HUES64 (cell line): ENCODE data around the gene ANKMY2.
A peak's percentile ranks its signal among the peaks of the same experiment; 100 is the strongest.
"Not testable (repeated sequence)": the region's sequence is repeated elsewhere in the genome, so short reads cannot be mapped to it uniquely, and the experiment has no call there.

Source experiments
- H3K27ac ChIP-seq: 2 replicates; pipeline ENCODE4 v1.7.0; 2013; ENCODE audit warnings: low read depth, low read length, inconsistent platforms
- H3K27me3 ChIP-seq: 2 replicates; pipeline ENCODE4 v1.6.1; 2013; ENCODE audit warnings: mild to moderate bottlenecking, low read length; ENCODE audit not compliant: insufficient read depth
- H3K36me3 ChIP-seq: 2 replicates; pipeline ENCODE4 v1.6.1; 2013; ENCODE audit warnings: mild to moderate bottlenecking, low read length; ENCODE audit not compliant: insufficient read depth
- H3K4me1 ChIP-seq: 2 replicates; pipeline ENCODE4 v1.6.1; 2013; ENCODE audit warnings: mild to moderate bottlenecking, low read length, moderate library complexity; ENCODE audit not compliant: insufficient read depth
- H3K4me3 ChIP-seq: 2 replicates; pipeline ENCODE4 v1.5.1; 2013; ENCODE audit warnings: mild to moderate bottlenecking, low read length, moderate library complexity
- H3K9ac ChIP-seq: 2 replicates; pipeline ENCODE4 v1.6.1; 2013; ENCODE audit warnings: mild to moderate bottlenecking, low read depth, low read length
- H3K9me3 ChIP-seq: 2 replicates; pipeline ENCODE4 v1.6.1; 2013; ENCODE audit warnings: low read depth, low read length; ENCODE audit not compliant: insufficient read depth
- WGBS: fragments of 150-250, 120-280 bp; methylation state at CpG from one replicate; pipeline ENCODE4 v1.1.7; 2013; ENCODE audit warnings: missing lambda C conversion rate; 5-methylcytosine and 5-hydroxymethylcytosine counted together

Gene ANKMY2

DNA sequence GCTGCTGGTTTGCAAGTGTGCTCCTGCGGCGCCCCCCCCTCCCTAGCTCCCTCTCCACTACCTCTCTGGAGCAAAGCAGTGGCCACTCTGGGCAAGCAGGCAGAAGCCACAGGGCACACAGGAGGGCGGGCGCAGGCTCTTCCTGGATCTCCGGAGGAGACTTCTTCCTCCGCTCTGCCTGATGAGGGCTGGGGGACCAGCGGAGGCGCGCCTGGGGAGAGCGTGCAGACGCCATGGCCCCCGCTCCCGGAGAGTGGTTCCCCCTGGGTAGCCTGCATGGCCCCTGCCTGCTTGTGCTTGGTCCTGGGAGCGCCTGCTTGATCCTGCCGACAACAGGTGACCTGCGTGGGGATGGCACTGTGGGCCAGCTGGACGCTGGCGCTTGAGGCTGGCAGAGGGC is 29.0 kb downstream of the ANKMY2 start:
- Histone ChIP-seq H3K4me3 (no peak overlapping the region), H3K4me1 (peaks cover 4% of the 10 kb centered on the region; the same call in 1 of the 2 replicates), H3K9ac (no peak overlapping the region), H3K27me3 (no peaks in the 10 kb centered on the region), H3K27ac (0 out of 2 replicates have a peak overlapping the region, but pooled peaks have one; percentile 23), H3K36me3 (peaks cover 24% of the 10 kb centered on the region; the same call in 1 of the 2 replicates), H3K9me3 (no peaks in the 10 kb centered on the region)
- WGBS: 85% methylated on average over 17 of the region's 18 CpGs

DNA sequence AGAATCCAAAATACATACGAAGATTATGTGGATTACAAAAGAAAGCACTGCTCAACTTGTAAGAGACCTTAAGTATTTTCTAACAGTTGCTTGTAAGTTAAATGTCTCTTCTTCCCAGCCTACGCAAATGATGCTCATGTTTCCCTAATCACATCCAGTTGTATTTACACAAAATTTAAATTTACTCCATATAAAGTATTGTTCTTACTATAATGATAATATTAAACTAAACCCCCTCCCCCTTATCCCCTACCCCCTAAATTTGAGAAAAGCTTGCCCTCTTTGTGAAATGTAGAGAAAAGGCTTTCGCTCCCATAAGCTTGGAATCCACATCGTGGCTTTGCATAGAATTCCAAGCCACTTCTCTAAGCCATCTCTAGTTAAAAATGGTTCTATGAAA is 29.4 kb downstream of the ANKMY2 start:
- Histone ChIP-seq H3K4me1 (peaks cover 4% of the 10 kb centered on the region; the same call in 1 of the 2 replicates), H3K9ac (no peak overlapping the region), H3K27ac (no peak overlapping the region), H3K9me3 (no peaks in the 10 kb centered on the region), H3K4me3 (no peak overlapping the region), H3K27me3 (no peaks in the 10 kb centered on the region), H3K36me3 (peaks cover 20% of the 10 kb centered on the region; the same call in 1 of the 2 replicates)
- 88% methylated on average over 2 of the region's 4 CpGs for WGBS

DNA sequence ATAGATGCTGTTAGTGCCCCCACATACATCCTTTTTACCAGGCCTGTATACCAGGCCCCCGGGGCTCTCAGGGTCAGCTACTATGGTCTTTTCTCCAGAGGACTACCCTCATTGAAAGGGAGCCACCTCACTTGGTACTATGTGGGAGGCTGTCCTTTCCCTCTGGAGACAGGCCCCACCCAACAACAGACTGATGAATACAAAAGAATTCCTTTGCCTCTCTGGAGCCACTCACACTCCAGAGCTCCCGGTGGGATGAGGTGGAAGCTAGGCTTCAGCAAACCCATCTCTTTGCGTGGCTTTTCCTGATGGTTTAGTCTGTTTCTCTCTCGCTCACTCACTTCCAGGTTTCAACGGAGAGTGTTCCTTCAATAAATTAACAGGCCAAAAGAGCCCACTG is 30.3 kb downstream of the ANKMY2 start:
- Histone ChIP-seq H3K4me1 (peaks cover 3% of the 10 kb centered on the region; the same call in 1 of the 2 replicates), H3K9me3 (no peaks in the 10 kb centered on the region), H3K27me3 (no peaks in the 10 kb centered on the region), H3K9ac (no peak overlapping the region), H3K36me3 (peaks cover 15% of the 10 kb centered on the region; the same call in 1 of the 2 replicates), H3K27ac (no peak overlapping the region), H3K4me3 (no peak overlapping the region)
- 78% methylated on average over 5 of the region's 5 CpGs for WGBS

DNA sequence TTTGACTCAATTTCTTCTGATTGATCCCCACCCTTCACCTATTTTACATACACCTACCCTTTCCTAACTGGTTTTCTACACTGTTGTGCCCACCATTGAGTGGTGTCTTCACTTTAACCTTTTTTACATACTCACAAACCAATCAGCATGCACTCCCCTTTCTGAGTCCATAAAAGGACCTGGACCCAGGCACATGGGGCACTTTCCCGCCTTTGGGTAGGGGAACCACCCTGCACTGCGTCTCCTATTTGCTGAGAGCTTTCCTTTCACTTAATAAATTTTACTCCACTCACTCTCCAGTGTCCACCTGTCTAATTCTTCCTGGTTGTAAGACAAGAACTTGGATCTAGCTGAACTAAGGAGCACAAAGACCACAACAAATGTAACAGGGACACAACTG is 33.8 kb downstream of the ANKMY2 start:
- H3K9me3 ChIP-seq: no peaks in the 10 kb centered on the region
- H3K4me1 ChIP-seq: no peaks in the 10 kb centered on the region; the same call in 1 of the 2 replicates
- H3K4me3 ChIP-seq: no peak overlapping the region
- no peak overlapping the region for H3K9ac ChIP-seq
- 95% methylated on average over 2 of the region's 2 CpGs for WGBS
- H3K36me3 ChIP-seq: peaks cover 20% of the 10 kb centered on the region; the same call in 1 of the 2 replicates
- H3K27me3 ChIP-seq: no peaks in the 10 kb centered on the region
- no peak overlapping the region for H3K27ac ChIP-seq

DNA sequence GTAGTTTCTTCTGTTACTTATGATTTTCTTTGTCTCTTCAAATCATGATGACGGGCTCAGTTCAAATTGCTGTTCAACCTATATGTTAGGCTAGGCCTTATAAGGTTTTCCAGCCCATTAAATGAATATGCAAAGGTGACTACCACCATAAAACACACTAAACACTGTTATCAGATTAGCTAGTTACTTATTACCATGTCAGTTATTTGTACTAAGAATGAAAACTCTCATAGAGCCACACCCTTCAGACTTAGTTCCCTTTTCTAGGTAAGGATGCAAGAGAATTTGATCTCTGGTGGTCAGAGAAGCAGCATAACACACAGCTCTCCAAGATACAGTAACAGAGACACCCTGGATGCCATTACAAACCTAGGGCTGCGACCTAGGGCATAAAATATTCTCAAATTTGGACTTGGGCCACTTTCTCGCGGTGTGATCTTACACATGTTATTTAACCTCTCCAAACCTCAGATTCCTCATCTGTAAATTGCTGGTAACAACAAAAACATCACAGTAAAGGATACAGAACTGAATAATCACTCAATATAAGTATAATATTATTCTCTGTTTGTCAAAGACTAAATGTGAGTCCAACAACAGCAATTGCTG is 35.6 kb downstream of the ANKMY2 start:
- Histone ChIP-seq H3K27ac (no peak overlapping the region), H3K4me1 (no peaks in the 10 kb centered on the region), H3K9ac (no peak overlapping the region), H3K9me3 (no peaks in the 10 kb centered on the region), H3K36me3 (peaks cover 20% of the 10 kb centered on the region; the same call in 1 of the 2 replicates), H3K27me3 (no peaks in the 10 kb centered on the region), H3K4me3 (no peak overlapping the region)
- WGBS: 99% methylated on average over 4 of the region's 4 CpGs

DNA sequence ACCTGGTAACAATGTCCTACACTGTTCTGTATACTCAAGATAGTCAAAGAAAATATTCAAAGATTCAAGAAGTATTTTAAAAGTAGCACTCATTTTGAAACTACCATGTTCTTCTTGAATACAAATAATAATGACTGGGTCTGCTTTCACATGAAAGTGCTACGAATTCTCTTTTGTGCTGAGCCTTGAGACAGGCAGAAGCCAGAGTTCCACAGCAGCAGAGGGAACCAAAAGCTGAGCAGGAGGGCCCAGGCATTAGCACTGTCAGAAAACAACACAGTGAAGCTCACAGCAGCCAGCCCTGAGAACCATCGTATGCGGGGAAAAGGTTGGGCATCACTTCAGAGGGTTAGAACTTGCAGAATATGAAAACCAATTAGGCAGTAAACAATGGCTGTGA is 38.9 kb downstream of the ANKMY2 start:
- Histone ChIP-seq H3K36me3 (peaks cover 33% of the 10 kb centered on the region), H3K4me3 (no peak overlapping the region)
- 94% methylated on average over 3 of the region's 3 CpGs for WGBS

DNA sequence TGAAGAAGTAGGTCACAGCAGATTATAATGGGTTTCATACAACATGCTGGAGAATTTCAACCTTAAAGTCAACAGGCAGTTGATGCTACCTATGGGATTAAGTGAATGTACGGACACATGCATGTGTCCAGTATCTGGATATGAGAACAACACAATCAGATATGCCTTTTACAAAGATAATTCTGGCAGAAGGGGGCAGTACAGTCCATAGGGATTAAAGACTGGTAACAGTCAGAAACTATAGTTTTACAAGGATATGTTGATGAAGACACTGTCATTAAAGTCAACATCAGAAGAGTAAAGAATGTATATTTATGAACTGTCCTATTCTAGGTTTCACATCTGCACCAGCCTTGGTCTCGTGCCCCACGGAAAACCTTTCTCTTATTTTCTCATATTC is 41.5 kb downstream of the ANKMY2 start:
- H3K36me3 ChIP-seq: peaks cover 34% of the 10 kb centered on the region
- 100% methylated on average over 3 of the region's 3 CpGs for WGBS
- no peak overlapping the region for H3K27ac ChIP-seq

More for the DNA sequence above, 38.9 kb downstream of the ANKMY2 start:
- H3K9me3 ChIP-seq: no peaks in the 10 kb centered on the region
- H3K27ac ChIP-seq: no peak overlapping the region
- H3K27me3 ChIP-seq: no peaks in the 10 kb centered on the region
- no peaks in the 10 kb centered on the region for H3K4me1 ChIP-seq
- no peak overlapping the region for H3K9ac ChIP-seq

DNA sequence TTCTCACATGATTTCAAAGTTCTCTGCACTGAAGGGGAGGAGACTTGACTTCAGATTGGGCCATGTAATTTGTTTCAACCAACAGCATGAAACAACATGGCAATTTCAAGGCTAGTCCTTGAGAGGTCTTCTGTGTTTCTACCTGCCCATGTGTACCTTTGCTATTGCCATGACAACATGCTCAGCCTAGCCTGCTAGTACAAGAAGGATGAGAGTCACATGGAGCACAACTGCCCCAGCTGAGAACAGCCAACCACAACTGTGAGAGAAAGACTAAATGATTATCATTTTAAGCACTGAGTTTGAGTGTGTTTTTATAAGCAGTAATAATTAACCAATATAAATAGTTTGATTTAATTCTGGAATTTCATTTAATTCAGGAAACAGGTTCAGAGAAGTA is 41.9 kb downstream of the ANKMY2 start:
- Histone ChIP-seq H3K4me3 (no peak overlapping the region), H3K9me3 (no peaks in the 10 kb centered on the region), H3K9ac (no peak overlapping the region), H3K36me3 (peaks cover 33% of the 10 kb centered on the region), H3K27ac (no peak overlapping the region), H3K4me1 (no peaks in the 10 kb centered on the region), H3K27me3 (no peaks in the 10 kb centered on the region)

More for the DNA sequence above, 41.5 kb downstream of the ANKMY2 start:
- Histone ChIP-seq H3K4me1 (no peaks in the 10 kb centered on the region), H3K9me3 (no peaks in the 10 kb centered on the region), H3K4me3 (no peak overlapping the region), H3K27me3 (no peaks in the 10 kb centered on the region), H3K9ac (no peak overlapping the region)

DNA sequence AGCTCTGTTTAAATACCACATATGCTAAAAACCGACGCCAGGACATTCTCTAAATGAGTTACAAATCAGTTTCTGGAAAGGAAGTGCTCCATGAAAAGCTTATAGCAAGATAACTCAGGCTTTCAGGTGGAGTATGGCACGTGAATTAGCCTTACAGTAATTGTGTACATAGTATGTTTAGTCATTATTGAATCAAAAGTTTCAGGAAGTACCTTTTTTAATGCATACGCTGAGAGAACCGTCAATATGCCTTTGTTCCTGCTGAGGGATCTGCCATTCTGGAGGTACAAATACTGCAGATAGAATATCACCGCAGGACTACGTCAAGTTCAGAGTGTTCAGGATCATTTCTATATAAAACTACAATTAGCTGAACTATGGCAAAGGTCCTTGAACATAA is 45.7 kb downstream of the ANKMY2 start:
- H3K4me3 ChIP-seq: no peak overlapping the region
- WGBS: 93% methylated on average over 7 of the region's 7 CpGs
- H3K9me3 ChIP-seq: no peaks in the 10 kb centered on the region
- H3K9ac ChIP-seq: no peak overlapping the region
- H3K4me1 ChIP-seq: peaks cover 8% of the 10 kb centered on the region
- no peaks in the 10 kb centered on the region for H3K27me3 ChIP-seq
- peaks cover 30% of the 10 kb centered on the region for H3K36me3 ChIP-seq
- H3K27ac ChIP-seq: no peak overlapping the region

DNA sequence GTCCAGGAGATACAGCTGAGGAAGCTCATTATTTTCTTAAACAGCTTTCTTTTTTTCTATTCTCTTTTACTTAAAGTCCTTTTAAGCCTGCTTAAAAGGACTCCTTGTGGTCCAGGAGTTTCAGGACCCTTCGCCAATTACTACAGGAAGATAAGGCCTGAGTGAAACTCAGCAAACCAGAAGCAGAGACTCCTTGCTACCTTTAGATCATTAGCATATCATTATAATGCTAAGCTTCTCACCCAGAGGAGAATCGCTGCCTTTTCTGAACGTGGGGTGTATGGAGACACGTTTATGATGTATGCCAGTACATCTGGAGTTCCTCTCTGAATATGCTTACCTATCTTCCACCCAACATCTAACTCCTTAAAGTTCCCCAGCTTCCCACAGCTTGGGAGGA is 47.5 kb downstream of the ANKMY2 start:
- Histone ChIP-seq H3K36me3 (peaks cover 22% of the 10 kb centered on the region), H3K9ac (no peak overlapping the region)
- 63% methylated on average over 4 of the region's 4 CpGs for WGBS

DNA sequence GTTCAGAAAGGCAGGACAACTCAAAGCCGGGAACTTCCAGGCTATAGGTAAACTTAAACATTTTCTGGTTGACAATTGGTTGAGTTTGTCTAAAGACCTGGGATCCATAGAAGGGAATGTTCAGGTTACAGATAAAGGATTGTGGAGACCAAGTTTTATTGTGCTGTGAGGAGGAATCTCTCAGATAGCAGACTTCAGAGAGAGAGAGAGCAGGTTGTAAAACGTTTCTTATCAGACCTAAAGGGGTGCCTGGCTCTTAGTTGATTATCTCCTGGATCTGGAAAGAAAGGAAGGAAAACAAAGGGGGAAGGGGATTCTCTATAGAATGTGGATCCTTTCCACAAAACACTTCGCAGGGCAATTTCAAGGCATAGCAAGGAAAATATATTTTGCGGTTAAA is 50.0 kb downstream of the ANKMY2 start:
- not testable (repeated sequence) for H3K27ac ChIP-seq, H3K9ac ChIP-seq, H3K36me3 ChIP-seq, H3K9me3 ChIP-seq, H3K4me1 ChIP-seq, H3K4me3 ChIP-seq, H3K27me3 ChIP-seq
- WGBS: 84% methylated on average over 4 of the region's 4 CpGs

More for the DNA sequence above, 47.5 kb downstream of the ANKMY2 start:
- peaks cover 8% of the 10 kb centered on the region for H3K4me1 ChIP-seq
- no peak overlapping the region for H3K27ac ChIP-seq
- no peaks in the 10 kb centered on the region for H3K27me3 ChIP-seq
- no peak overlapping the region for H3K4me3 ChIP-seq
- H3K9me3 ChIP-seq: no peaks in the 10 kb centered on the region

DNA sequence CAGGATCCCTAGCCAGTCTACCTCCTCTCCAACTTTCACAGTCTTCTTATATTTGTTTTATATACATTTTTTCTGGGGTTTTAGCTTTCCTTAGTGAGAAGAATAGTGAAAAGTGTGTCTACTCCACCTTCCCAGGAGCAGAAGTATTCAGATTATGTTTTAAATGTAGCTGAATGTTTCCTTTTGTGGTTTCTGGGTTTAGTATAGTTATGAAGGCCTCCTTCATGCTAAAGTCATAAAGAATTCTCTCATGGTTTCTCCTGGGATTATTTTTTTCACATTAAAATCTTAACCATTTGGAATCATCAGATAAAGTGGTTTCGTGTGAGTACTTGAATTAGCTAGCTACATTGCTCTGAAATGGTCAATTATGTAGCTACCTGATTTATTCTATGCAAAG is 50.9 kb downstream of the ANKMY2 start:
- H3K36me3 ChIP-seq: no peaks in the 10 kb centered on the region
- 80% methylated on average over 1 of the region's 1 CpG for WGBS
- H3K27me3 ChIP-seq: no peaks in the 10 kb centered on the region
- H3K4me3 ChIP-seq: no peak overlapping the region
- peaks cover 8% of the 10 kb centered on the region for H3K4me1 ChIP-seq
- H3K27ac ChIP-seq: no peak overlapping the region
- no peaks in the 10 kb centered on the region for H3K9me3 ChIP-seq
- H3K9ac ChIP-seq: no peak overlapping the region
